Suprapubic skin (tissue), 3 donors: ENCODE data around the gene EPX.

ENCODE experiments used
- CTCF ChIP-seq, 2 donors: fragments of 200-600 bp in 1 of 2; fragments of 450-650 bp in 1 of 2; sonication (generic) in 1 of 2; IDR thresholded peaks; one replicate each; pipeline ENCODE4 v1.5.1; 2016 to 2019; ENCODE audit warnings: antibody characterized with exemption in 2 of 2, mild to moderate bottlenecking in 1 of 2, moderate library complexity in 1 of 2
- EP300 ChIP-seq: sonication (generic); formaldehyde crosslinking; IDR thresholded peaks from one replicate; pipeline ENCODE4 v1.6.1; 2017; ENCODE audit warnings: antibody characterized with exemption
- POLR2A ChIP-seq, 2 donors: fragments of 450-650 bp; IDR thresholded peaks; one replicate each; pipeline ENCODE4 v1.6.1; 2017; ENCODE audit warnings: antibody characterized with exemption in 2 of 2, mild to moderate bottlenecking in 2 of 2, moderate library complexity in 2 of 2

GRCh38 chr17:58166682-58167081 is 25.8 kb upstream of the EPX start, which contains the start of gene OR4D2:
- TF ChIP-seq CTCF (IDR thresholded peaks at IDR 0.05) (no peak), POLR2A (IDR thresholded peaks at IDR 0.05) (no peak), EP300 (no peak)
